ENCODE data around the gene CTBP2. TPM values are rescaled to one million over a fixed set of nuclear protein-coding genes. Genes with fewer than 3 reads are reported as not detected.

CTBP2 gene
- total and polyA plus RNA-seq, 2 donors from 2014 or later, result 33.1 to 111 TPM

- no peak for FAIRE-seq
- TF ChIP-seq, protein P1, sequence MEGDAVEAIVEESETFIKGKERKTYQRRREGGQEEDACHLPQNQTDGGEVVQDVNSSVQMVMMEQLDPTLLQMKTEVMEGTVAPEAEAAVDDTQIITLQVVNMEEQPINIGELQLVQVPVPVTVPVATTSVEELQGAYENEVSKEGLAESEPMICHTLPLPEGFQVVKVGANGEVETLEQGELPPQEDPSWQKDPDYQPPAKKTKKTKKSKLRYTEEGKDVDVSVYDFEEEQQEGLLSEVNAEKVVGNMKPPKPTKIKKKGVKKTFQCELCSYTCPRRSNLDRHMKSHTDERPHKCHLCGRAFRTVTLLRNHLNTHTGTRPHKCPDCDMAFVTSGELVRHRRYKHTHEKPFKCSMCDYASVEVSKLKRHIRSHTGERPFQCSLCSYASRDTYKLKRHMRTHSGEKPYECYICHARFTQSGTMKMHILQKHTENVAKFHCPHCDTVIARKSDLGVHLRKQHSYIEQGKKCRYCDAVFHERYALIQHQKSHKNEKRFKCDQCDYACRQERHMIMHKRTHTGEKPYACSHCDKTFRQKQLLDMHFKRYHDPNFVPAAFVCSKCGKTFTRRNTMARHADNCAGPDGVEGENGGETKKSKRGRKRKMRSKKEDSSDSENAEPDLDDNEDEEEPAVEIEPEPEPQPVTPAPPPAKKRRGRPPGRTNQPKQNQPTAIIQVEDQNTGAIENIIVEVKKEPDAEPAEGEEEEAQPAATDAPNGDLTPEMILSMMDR (IDR thresholded peaks at IDR 0.05; ENCODE audit: borderline replicate concordance, extremely low read depth, insufficient read depth), result no peak
- no peak overlapping the region for H3K27ac ChIP-seq (ENCODE audit: low read depth in 2 of 2, low read length in 2 of 2)
- DNase-seq, result peak in 2 of 5 donors; percentile 37 to 81
- H3K27me3 ChIP-seq (ENCODE audit: control insufficient read depth, insufficient read depth, low read length), result no peaks in the 10 kb centered on the region
- no peak overlapping the region for H3K4me3 ChIP-seq (ENCODE audit: low read length in 3 of 3)
- intact Hi-C loops (cut with DNase I), result no loop called here
- H3K36me3 ChIP-seq (ENCODE audit: control insufficient read depth in 2 of 3, insufficient read depth in 3 of 3, low read length in 3 of 3), result no peaks in the 10 kb centered on the region
- H3K9me3 ChIP-seq (ENCODE audit: control insufficient read depth in 2 of 3, insufficient read depth in 1 of 3, low read length in 3 of 3), result no peaks in the 10 kb centered on the region
- H3K9ac ChIP-seq (ENCODE audit: low read length in 3 of 3), result no peak overlapping the region
- H3K4me1 ChIP-seq (ENCODE audit: control insufficient read depth in 2 of 3, insufficient read depth in 2 of 3, low read depth in 1 of 3, low read length in 3 of 3), result no peaks in the 10 kb centered on the region
Observed at GRCh38 chr10:125201108-125201524, 40.8 kb upstream of the CTBP2 start.

DNA sequence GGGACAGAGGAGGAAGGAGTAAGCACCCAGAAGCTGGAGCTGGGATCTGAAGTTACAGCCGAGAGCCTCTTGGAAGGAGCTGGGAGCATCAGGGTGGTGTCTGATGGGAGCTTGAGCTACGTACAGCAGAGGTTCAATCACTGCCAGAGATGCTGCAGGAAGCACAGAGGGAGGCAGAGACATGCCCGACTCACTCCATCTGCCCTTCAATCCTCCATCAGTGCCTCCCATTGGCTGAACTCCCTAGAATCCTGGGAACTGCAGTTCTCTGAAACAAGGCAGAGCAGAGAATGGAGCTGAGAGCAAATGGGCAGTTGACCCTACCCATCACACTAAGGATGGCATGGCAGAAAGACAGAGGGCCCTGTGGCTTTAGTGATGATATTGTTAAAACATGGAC is 40.0 kb upstream of the CTBP2 start:
- no peak for DNase-seq
- TF ChIP-seq, protein P1 (IDR thresholded peaks at IDR 0.05; ENCODE audit: borderline replicate concordance, extremely low read depth, insufficient read depth), result no peak
- intact Hi-C loops (cut with DNase I), result no loop called here
- no peak for FAIRE-seq
- H3K27me3 ChIP-seq (ENCODE audit: control insufficient read depth, insufficient read depth, low read length), result no peaks in the 10 kb centered on the region
- H3K4me3 ChIP-seq (ENCODE audit: low read length in 3 of 3), result no peak overlapping the region
- H3K4me1 ChIP-seq (ENCODE audit: control insufficient read depth in 2 of 3, insufficient read depth in 2 of 3, low read depth in 1 of 3, low read length in 3 of 3), result no peaks in the 10 kb centered on the region
- H3K9me3 ChIP-seq (ENCODE audit: control insufficient read depth in 2 of 3, insufficient read depth in 1 of 3, low read length in 3 of 3), result no peaks in the 10 kb centered on the region
- H3K9ac ChIP-seq (ENCODE audit: low read length in 3 of 3), result no peak overlapping the region
- H3K27ac ChIP-seq (ENCODE audit: low read depth in 2 of 2, low read length in 2 of 2), result no peak overlapping the region
- H3K36me3 ChIP-seq (ENCODE audit: control insufficient read depth in 2 of 3, insufficient read depth in 3 of 3, low read length in 3 of 3), result no peaks in the 10 kb centered on the region

- no peaks in the 10 kb centered on the region for H3K4me1 ChIP-seq (ENCODE audit: control insufficient read depth in 2 of 3, insufficient read depth in 2 of 3, low read depth in 1 of 3, low read length in 3 of 3)
- no peak overlapping the region for H3K27ac ChIP-seq (ENCODE audit: low read depth in 2 of 2, low read length in 2 of 2)
- H3K9me3 ChIP-seq (ENCODE audit: control insufficient read depth in 2 of 3, insufficient read depth in 1 of 3, low read length in 3 of 3), result no peaks in the 10 kb centered on the region
- intact Hi-C loops (cut with DNase I), result no loop called here
- no peak overlapping the region for H3K4me3 ChIP-seq (ENCODE audit: low read length in 3 of 3)
- TF ChIP-seq, protein P1 (IDR thresholded peaks at IDR 0.05; ENCODE audit: borderline replicate concordance, extremely low read depth, insufficient read depth), result no peak
- no peaks in the 10 kb centered on the region for H3K36me3 ChIP-seq (ENCODE audit: control insufficient read depth in 2 of 3, insufficient read depth in 3 of 3, low read length in 3 of 3)
- DNase-seq (no peak), FAIRE-seq (no peak)
- H3K27me3 ChIP-seq (ENCODE audit: control insufficient read depth, insufficient read depth, low read length), result no peaks in the 10 kb centered on the region
- no peak overlapping the region for H3K9ac ChIP-seq (ENCODE audit: low read length in 3 of 3)
Observed at GRCh38 chr10:125199270-125199669, 38.9 kb upstream of the CTBP2 start.

- intact Hi-C loops (cut with DNase I), result no loop called here
- DNase-seq, result no peak
- FAIRE-seq, result no peak
- Histone ChIP-seq H3K27me3 (ENCODE audit: control insufficient read depth, insufficient read depth, low read length) (no peaks in the 10 kb centered on the region), H3K9ac (ENCODE audit: low read length in 3 of 3) (no peak overlapping the region), H3K4me3 (ENCODE audit: low read length in 3 of 3) (no peak overlapping the region), H3K27ac (ENCODE audit: low read depth in 2 of 2, low read length in 2 of 2) (no peak overlapping the region), H3K36me3 (ENCODE audit: control insufficient read depth in 2 of 3, insufficient read depth in 3 of 3, low read length in 3 of 3) (no peaks in the 10 kb centered on the region), H3K9me3 (ENCODE audit: control insufficient read depth in 2 of 3, insufficient read depth in 1 of 3, low read length in 3 of 3) (no peaks in the 10 kb centered on the region), H3K4me1 (ENCODE audit: control insufficient read depth in 2 of 3, insufficient read depth in 2 of 3, low read depth in 1 of 3, low read length in 3 of 3) (no peaks in the 10 kb centered on the region)
- TF ChIP-seq, protein P1 (IDR thresholded peaks at IDR 0.05; ENCODE audit: borderline replicate concordance, extremely low read depth, insufficient read depth), result no peak
Observed at GRCh38 chr10:125194814-125195213, 34.5 kb upstream of the CTBP2 start.

All from kidney (tissue), 14 donors.